Esophagus muscularis mucosa (tissue), 4 donors: ENCODE results near the gene GPR65. TPM values are rescaled to one million over a fixed set of nuclear protein-coding genes. Genes with fewer than 3 reads are reported as not detected.

Experiments
- DNase-seq: peaks from one replicate; pipeline ENCODE4 v3.0.0-alpha.2; 2017; ENCODE audit errors: extremely low spot score
- H3K27ac ChIP-seq, 4 donors: fragments of 200-600 bp; sonication (generic); replicated peaks in 1 of 4; 1 replicate in 3 of 4; 2 replicates in 1 of 4; pipeline ENCODE4 v1.5.1; 2016 to 2019; ENCODE audit warnings: mild to moderate bottlenecking in 1 of 4
- H3K27me3 ChIP-seq, 4 donors: fragments of 200-600 bp; sonication (generic); one replicate each; pipeline versions ENCODE4 v1.5.1 to v1.6.0; 2016 to 2019
- H3K36me3 ChIP-seq, 4 donors: fragments of 200-600 bp; sonication (generic); one replicate each; pipeline ENCODE4 v1.5.1; 2016 to 2019
- H3K4me1 ChIP-seq, 4 donors: fragments of 200-600 bp; sonication (generic); one replicate each; pipeline ENCODE4 v1.5.1; 2016 to 2019
- H3K4me3 ChIP-seq, 4 donors: fragments of 200-600 bp; sonication (generic); 1 replicate in 2 of 4; 2 replicates in 2 of 4; pipeline ENCODE4 v1.5.1; 2016 to 2019; ENCODE audit warnings: mild to moderate bottlenecking in 4 of 4, moderate library complexity in 1 of 4
- H3K9me3 ChIP-seq, 4 donors: fragments of 200-600 bp; sonication (generic); 1 replicate in 3 of 4; 2 replicates in 1 of 4; pipeline ENCODE4 v1.5.1; 2016 to 2019
- EP300 ChIP-seq: sonication (generic); formaldehyde crosslinking; IDR thresholded peaks from one replicate; pipeline ENCODE4 v1.6.1; 2017; ENCODE audit warnings: antibody characterized with exemption
- POLR2A ChIP-seq: fragments of 450-650 bp; IDR thresholded peaks from one replicate; pipeline ENCODE4 v1.6.1; 2017; ENCODE audit warnings: antibody characterized with exemption, moderate library complexity, mild to moderate bottlenecking, low read depth
- POLR2AphosphoS5 ChIP-seq, 2 donors: sonication (generic); formaldehyde crosslinking; IDR thresholded peaks; one replicate each; pipeline ENCODE4 v1.6.1; 2017; ENCODE audit warnings: antibody characterized with exemption in 2 of 2
- WGBS: methylation state at CpG from one replicate; pipeline ENCODE4 v1.1.5; 2018; 5-methylcytosine and 5-hydroxymethylcytosine counted together
- intact Hi-C: fragments of 100-400 bp; cut with DNase I; formaldehyde crosslinking; loops from one replicate; pipeline ENCODE4 v1.15.1; 2023
- total RNA-seq, 4 donors: library from RNA; depleted of rRNA; stranded (reverse); fragments of >200 nt; gene quantifications; one replicate each; pipeline versions ENCODE4 v1.1.0 to v1.2.1, GENCODE V29; 2016
- TF ChIP-seq, protein P1 (sequence below), 3 experiments: fragments of 200-600 bp in 2 of 3; fragments of 450-650 bp in 1 of 3; sonication (generic) in 2 of 3; IDR thresholded peaks; one replicate each; pipeline ENCODE4 v1.5.1; 2017 to 2019; ENCODE audit warnings: antibody characterized with exemption in 3 of 3, mild to moderate bottlenecking in 2 of 3, moderate library complexity in 1 of 3

Gene GPR65
- total RNA-seq, 4 donors from 2014 or later = 0.32 to 2.5 (median 0.49) TPM

DNA sequence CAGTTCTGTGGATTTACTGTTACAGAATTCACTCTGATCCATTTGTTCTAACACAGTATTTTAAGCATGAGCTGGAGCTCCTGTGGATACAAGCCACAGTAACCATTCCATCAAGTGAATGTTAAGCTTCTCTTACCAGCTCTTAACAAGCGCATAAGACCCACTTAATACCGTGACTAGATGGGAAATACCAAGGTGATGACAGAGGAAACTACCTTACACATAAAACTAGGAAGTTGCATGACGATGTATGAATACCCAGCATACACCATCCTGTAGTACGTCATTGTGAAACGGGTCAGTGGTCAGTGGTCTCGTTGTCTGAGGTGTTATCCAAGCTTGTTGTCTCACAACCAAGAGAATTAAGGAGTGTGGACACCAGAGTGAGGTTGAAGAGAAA, 10.0 kb upstream of the GPR65 start:
- Histone ChIP-seq H3K27me3 (no peaks in the 10 kb centered on the region), H3K4me1 (peaks cover 16 to 30% (median 22%) of the 10 kb centered on the region in 4 donors), H3K9me3 (no peaks in the 10 kb centered on the region), H3K36me3 (no peaks in the 10 kb centered on the region), H3K4me3 (no peak overlapping the region), H3K27ac (no peak overlapping the region)
- 87% methylated on average over 6 of the region's 6 CpGs for WGBS
- DNase-seq = no peak
- no peak for TF ChIP-seq POLR2A
- intact Hi-C loops = loop anchor here (10.0 kb wide), 1 partner anchor 390 kb away; the partner anchor contains the start of gene SPATA7

DNA sequence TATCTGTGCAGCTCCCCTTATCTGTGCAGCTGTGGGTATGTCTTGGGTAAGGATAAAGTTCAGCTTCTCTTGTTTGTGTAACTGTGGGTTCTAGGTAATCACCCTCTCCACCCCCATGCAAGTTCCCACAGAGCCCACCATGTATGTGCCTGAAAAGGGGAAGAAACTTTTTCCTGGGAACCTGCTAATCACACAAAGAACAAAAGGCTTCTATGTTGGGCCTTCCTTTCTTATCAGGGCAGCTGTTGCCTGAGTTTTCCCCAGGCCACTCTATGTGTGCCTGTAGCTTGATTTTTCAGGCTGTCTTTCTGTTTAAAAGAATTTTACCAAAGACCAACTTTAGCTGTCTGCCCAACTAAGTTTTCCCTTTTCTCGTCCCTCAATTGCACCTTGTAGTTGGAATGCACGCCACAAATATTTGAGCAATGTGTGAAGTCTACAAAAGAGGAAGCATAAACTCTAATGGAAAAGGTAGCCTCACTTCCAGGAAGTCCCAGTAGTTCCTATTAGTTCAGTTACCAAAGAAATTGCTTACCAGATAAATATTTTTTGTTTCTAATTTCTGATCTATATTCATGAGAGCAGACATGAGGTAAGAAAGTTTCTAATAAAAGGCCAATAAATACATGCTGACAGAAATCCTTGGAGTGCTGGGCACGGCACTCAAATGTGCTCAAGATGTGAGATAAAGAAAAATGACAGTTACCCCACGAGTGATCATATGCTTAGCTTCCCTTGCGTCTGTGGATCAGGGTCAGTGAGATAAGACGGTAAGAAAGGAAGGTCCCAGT, 9.2 kb upstream of the GPR65 start:
- intact Hi-C loops = loop anchor here (10.0 kb wide), 1 partner anchor 389 kb away; the partner anchor contains the start of gene SPATA7
- 71% methylated on average over 6 of the region's 6 CpGs for WGBS
- no peak overlapping the region for H3K27ac ChIP-seq

DNA sequence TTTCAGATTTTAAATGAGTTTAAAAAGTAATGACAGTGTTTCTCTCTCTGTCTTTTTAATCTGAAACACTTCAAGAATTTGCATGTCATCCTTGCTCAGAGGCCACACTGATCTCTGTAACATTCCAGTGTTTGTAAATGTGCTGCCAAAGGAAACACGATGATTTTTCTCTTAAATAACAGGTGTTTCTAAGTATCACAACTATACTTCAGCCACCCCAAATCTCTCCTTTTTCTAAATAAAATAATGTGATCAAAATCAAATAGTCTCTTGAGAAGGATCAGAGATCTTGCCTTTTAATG, 8.7 kb upstream of the GPR65 start:
- intact Hi-C loops = loop anchor here (10.0 kb wide), 1 partner anchor 389 kb away; the partner anchor contains the start of gene SPATA7
- TF ChIP-seq EP300 (no peak), POLR2AphosphoS5 (IDR thresholded peaks at IDR 0.05) (no peak), POLR2A (no peak)
- TF ChIP-seq, protein P1, sequence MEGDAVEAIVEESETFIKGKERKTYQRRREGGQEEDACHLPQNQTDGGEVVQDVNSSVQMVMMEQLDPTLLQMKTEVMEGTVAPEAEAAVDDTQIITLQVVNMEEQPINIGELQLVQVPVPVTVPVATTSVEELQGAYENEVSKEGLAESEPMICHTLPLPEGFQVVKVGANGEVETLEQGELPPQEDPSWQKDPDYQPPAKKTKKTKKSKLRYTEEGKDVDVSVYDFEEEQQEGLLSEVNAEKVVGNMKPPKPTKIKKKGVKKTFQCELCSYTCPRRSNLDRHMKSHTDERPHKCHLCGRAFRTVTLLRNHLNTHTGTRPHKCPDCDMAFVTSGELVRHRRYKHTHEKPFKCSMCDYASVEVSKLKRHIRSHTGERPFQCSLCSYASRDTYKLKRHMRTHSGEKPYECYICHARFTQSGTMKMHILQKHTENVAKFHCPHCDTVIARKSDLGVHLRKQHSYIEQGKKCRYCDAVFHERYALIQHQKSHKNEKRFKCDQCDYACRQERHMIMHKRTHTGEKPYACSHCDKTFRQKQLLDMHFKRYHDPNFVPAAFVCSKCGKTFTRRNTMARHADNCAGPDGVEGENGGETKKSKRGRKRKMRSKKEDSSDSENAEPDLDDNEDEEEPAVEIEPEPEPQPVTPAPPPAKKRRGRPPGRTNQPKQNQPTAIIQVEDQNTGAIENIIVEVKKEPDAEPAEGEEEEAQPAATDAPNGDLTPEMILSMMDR (IDR thresholded peaks at IDR 0.05) = no peak
- no peak for DNase-seq
- Histone ChIP-seq H3K27me3 (no peaks in the 10 kb centered on the region), H3K4me1 (peaks cover 13 to 20% (median 18%) of the 10 kb centered on the region in 4 donors), H3K4me3 (no peak overlapping the region), H3K9me3 (no peaks in the 10 kb centered on the region), H3K27ac (no peak overlapping the region), H3K36me3 (no peaks in the 10 kb centered on the region)
- 67% methylated on average over 1 of the region's 1 CpG for WGBS

More for the DNA sequence above, 9.2 kb upstream of the GPR65 start:
- H3K36me3 ChIP-seq = no peaks in the 10 kb centered on the region
- peaks cover 16 to 26% (median 21%) of the 10 kb centered on the region in 4 donors for H3K4me1 ChIP-seq
- H3K9me3 ChIP-seq = no peaks in the 10 kb centered on the region
- TF ChIP-seq, protein P1 (IDR thresholded peaks at IDR 0.05) = no peak
- TF ChIP-seq POLR2AphosphoS5 (IDR thresholded peaks at IDR 0.05) = no peak
- H3K4me3 ChIP-seq = no peak overlapping the region
- H3K27me3 ChIP-seq = no peaks in the 10 kb centered on the region
- no peak for DNase-seq

DNA sequence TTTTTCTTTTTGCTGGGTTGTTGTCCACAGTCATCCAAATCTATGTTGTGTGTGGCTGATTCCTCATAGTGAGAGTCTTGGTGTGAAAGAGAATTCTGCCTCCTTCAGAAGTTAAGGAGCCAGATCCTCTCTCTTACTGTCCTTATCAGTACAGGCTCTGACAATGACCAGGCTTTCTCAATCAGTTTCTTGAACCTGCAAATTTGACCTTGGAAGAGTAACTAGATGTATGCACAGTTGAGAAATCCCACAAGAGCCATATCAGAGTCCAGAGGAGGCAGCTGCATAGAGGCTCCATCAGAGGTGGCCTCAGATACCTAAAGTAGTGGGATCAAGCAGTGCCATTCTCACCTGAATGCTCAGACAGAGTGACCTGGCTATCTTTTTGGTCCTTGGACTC, 6.5 kb upstream of the GPR65 start:
- no peak for DNase-seq
- Histone ChIP-seq H3K36me3 (no peaks in the 10 kb centered on the region), H3K27ac (no peak overlapping the region), H3K27me3 (no peaks in the 10 kb centered on the region), H3K4me3 (no peak overlapping the region), H3K9me3 (no peaks in the 10 kb centered on the region), H3K4me1 (peaks cover 3 to 6% (median 5%) of the 10 kb centered on the region in 4 donors)
- intact Hi-C loops = loop anchor here (10.0 kb wide), 1 partner anchor 386 kb away; the partner anchor contains the start of gene SPATA7
- no peak for TF ChIP-seq POLR2A
- TF ChIP-seq, protein P1 (IDR thresholded peaks at IDR 0.05) = no peak
- no peak for TF ChIP-seq EP300
- TF ChIP-seq POLR2AphosphoS5 (IDR thresholded peaks at IDR 0.05) = no peak

DNA sequence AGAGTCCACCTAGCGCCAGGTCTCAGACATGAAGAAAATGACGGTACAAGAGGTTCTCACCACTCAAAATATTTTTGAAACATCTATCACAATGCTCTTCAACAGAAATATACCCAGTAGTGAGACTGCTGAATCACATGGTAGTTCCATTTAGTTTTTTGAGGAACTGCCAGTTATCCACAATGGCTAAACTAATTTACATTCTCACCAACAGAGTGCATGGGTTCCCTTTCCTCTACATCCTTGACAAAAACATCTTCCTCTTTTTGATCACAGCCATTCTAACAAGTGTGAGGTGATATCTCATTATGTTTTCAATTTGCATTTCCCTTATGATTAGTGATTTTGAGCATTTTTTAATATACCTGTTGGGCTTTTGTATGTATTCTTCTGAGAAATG, 5.7 kb upstream of the GPR65 start:
- H3K27ac ChIP-seq = no peak overlapping the region

More for the DNA sequence above, 5.7 kb upstream of the GPR65 start:
- Histone ChIP-seq H3K4me3 (no peak overlapping the region), H3K27me3 (no peaks in the 10 kb centered on the region), H3K4me1 (no peaks in the 10 kb centered on the region), H3K36me3 (no peaks in the 10 kb centered on the region), H3K9me3 (no peaks in the 10 kb centered on the region)
- intact Hi-C loops = loop anchor here (10.0 kb wide), 1 partner anchor 386 kb away; the partner anchor contains the start of gene SPATA7
- TF ChIP-seq, protein P1 (IDR thresholded peaks at IDR 0.05) = no peak
- TF ChIP-seq EP300 (no peak), POLR2AphosphoS5 (IDR thresholded peaks at IDR 0.05) (no peak), POLR2A (no peak)
- no peak for DNase-seq
- 96% methylated on average over 2 of the region's 2 CpGs for WGBS
